ENCODE measurements around the gene GABARAP.

DNA sequence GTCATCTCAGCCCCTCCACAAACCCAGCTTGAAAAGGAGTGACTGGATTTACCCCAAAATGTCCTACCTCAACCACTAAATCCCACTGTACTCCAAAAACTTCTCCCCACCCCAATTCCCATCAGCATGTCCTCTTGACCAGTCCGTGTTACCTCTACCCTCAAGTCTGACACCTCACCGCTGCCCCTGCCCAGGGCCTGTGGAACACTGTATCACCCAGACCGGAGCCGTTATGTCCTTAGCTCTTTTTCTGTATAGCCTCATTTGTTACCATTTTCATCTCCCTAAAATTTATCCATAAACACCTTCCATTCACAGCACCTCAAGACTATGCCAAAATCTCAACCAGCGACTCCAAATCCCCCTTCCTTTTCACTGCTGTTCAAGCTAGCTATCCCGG, 5.4 kb downstream of the GABARAP start:
- TF ChIP-seq, protein P1, sequence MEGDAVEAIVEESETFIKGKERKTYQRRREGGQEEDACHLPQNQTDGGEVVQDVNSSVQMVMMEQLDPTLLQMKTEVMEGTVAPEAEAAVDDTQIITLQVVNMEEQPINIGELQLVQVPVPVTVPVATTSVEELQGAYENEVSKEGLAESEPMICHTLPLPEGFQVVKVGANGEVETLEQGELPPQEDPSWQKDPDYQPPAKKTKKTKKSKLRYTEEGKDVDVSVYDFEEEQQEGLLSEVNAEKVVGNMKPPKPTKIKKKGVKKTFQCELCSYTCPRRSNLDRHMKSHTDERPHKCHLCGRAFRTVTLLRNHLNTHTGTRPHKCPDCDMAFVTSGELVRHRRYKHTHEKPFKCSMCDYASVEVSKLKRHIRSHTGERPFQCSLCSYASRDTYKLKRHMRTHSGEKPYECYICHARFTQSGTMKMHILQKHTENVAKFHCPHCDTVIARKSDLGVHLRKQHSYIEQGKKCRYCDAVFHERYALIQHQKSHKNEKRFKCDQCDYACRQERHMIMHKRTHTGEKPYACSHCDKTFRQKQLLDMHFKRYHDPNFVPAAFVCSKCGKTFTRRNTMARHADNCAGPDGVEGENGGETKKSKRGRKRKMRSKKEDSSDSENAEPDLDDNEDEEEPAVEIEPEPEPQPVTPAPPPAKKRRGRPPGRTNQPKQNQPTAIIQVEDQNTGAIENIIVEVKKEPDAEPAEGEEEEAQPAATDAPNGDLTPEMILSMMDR (IDR thresholded peaks at IDR 0.05): no peak
- no peak for TF ChIP-seq POLR2A (IDR thresholded peaks at IDR 0.05)
